Adipose tissue (tissue), 3 donors: ENCODE data around the gene SSNA1. TPM values are rescaled to one million over a fixed set of nuclear protein-coding genes. Genes with fewer than 3 reads are reported as not detected.

Experiments
- H3K27ac ChIP-seq: one replicate; pipeline ENCODE4 v1.5.1; 2013; ENCODE audit warnings: low read depth, low read length
- WGBS, 3 donors: extraction: QIAGEN DNeasy Blood & Tissue Kit; methylation state at CpG; one replicate each; pipeline ENCODE4 v1.1.7; 2013; 5-methylcytosine and 5-hydroxymethylcytosine counted together
- polyA plus RNA-seq, 3 donors: library from polyadenylated mRNA; stranded (reverse); fragments of 200-250 nt; gene quantifications; one replicate each; pipeline ENCODE4 v1.2.3, GENCODE V29; 2013
- donor health status: healthy with polysubstance abuse.
- donor health status: Bipolar disorder and iron deficiency.
- donor health status: healthy.

Gene SSNA1
- polyA plus RNA-seq, 3 donors, result 70.9 to 103 (median 98.2) TPM

GRCh38 chr9:137206602-137207001, 18.1 kb downstream of the SSNA1 start:
- H3K27ac ChIP-seq, result no peak overlapping the region
- 43 to 86% (median 81%) methylated on average over 7 of the region's 7 CpGs for WGBS, 3 donors

DNA sequence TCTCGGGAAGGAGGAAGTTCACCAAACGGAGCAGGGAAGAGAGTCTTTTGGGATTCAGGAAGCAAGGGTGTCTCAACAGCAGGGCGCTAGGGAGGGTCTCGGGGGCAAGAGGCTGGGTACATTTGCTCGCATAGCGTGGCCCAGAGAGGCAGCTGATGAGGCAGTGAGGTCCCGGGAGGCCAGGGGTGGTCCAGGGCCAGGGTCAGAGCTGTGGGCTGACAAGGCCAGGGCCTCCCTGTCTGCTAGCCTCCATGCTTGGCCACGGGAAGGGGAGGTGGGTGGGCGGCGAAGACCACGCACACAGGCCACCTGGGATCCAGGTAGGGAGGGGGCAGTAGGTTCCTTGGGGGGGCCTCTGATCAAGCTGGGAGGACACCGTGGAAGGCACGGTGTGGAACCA, 23.1 kb downstream of the SSNA1 start:
- WGBS, 3 donors, result 77 to 84% (median 83%) methylated on average over 13 of the region's 13 CpGs
- H3K27ac ChIP-seq, result no peak overlapping the region

DNA sequence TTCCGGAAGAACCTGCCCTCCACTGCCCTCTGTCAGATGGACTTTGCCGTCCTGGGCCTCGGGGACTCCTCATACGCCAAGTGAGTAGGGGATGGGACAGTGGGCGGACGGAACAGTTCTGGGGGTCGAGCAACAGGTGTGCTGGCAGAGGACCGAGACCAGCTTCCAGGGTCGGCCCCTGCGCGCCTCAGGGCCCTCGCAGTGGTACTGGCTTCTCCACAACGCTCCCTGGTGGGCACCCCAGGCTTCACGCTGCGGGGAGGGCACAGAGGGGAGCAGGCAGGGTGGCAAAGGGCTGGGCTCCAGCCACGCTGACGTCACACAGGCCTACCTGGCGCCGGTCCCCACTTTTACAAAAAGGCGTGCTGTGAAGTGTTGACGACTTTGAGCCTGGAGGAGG, 24.0 kb downstream of the SSNA1 start:
- 85 to 86% (median 86%) methylated on average over 21 of the region's 21 CpGs for WGBS, 3 donors
- no peak overlapping the region for H3K27ac ChIP-seq

- WGBS, 3 donors, result 85 to 89% (median 88%) methylated on average over 42 to 49 of the region's 49 CpGs
Measured at GRCh38 chr9:137213160-137214060, 24.9 kb downstream of the SSNA1 start.

GRCh38 chr9:137214620-137215019, 26.1 kb downstream of the SSNA1 start:
- H3K27ac ChIP-seq, result no peak overlapping the region
- WGBS, 3 donors, result 93 to 95% (median 94%) methylated on average over 17 to 19 of the region's 19 CpGs

More at GRCh38 chr9:137213160-137214060, 24.9 kb downstream of the SSNA1 start:
- no peak overlapping the region for H3K27ac ChIP-seq

GRCh38 chr9:137215196-137215986, 26.9 kb downstream of the SSNA1 start:
- no peak overlapping the region for H3K27ac ChIP-seq
- WGBS, 3 donors, result 93 to 96% (median 93%) methylated on average over 21 to 22 of the region's 22 CpGs

- no peak overlapping the region for H3K27ac ChIP-seq
- 91 to 95% (median 92%) methylated on average over 25 to 30 of the region's 30 CpGs for WGBS, 3 donors
Measured at GRCh38 chr9:137216188-137216965, 27.9 kb downstream of the SSNA1 start.

- H3K27ac ChIP-seq, result no peak overlapping the region
- WGBS, 3 donors, result 48 to 56% (median 54%) methylated on average over 36 of the region's 36 CpGs
Measured at GRCh38 chr9:137217276-137218211, 29.1 kb downstream of the SSNA1 start.

DNA sequence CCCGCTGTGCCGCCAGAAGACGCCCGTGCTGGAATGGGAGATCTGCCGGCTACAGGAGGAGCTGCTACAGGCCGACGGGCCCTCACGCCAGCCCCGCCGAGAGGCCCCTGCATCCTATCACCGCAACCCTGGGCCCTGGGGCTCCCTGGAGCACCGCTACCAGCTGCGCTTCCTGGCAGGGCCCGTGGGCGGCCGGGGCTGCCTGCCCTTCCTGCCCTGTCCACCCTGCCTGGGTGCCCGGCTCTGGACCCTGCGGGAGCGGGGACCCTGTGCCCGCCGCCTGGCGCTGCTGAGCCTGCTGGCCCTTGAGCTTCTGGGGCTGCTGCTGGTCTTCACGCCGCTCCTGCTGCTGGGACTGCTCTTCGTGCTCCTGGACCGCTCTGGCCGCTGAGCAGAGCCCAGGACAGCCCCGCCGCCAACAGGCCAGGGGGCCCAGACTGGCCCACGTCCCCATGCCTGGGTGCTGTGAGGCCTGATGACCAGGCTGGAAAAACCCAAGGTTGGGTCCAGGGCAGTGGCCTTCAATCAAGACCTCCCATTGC, 29.8 kb downstream of the SSNA1 start:
- WGBS, 3 donors, result 80 to 89% (median 80%) methylated on average over 27 to 30 of the region's 30 CpGs
- H3K27ac ChIP-seq, result no peak overlapping the region

DNA sequence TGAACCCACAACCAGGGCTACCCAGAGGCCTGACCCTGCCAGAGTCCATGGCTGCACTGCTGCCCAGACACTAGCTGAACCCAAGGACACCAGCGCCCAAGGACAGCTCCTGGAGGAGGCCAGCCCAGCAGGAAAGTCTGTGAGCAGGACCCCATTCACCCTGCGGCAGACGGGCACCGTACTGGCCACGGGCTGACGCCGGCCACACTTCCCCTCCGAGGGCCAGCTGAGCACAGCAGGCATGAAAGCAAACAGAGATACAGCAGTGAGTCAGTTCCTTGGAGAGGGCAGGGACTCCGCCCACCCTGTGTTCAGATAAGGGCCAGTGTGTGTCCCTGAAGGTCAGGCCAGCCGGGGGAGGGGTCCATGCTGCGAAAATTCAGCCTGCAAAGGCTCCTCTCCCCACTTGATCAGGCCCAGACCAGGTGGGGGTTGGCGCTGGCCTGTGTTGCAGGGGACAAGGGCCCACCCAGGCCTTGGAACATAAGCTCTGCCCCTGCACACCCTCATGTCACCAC, 30.3 kb downstream of the SSNA1 start:
- 41 to 70% (median 63%) methylated on average over 12 of the region's 12 CpGs for WGBS, 3 donors

GRCh38 chr9:137219757-137220316, 31.4 kb downstream of the SSNA1 start:
- H3K27ac ChIP-seq, result no peak overlapping the region
- 91% methylated on average over 10 of the region's 10 CpGs for WGBS, 3 donors

More for the DNA sequence above, 30.3 kb downstream of the SSNA1 start:
- no peak overlapping the region for H3K27ac ChIP-seq

GRCh38 chr9:137220317-137221094, 32.0 kb downstream of the SSNA1 start:
- WGBS, 3 donors, result 88 to 93% (median 92%) methylated on average over 50 to 52 of the region's 52 CpGs
- no peak overlapping the region for H3K27ac ChIP-seq

GRCh38 chr9:137221095-137221505, 32.6 kb downstream of the SSNA1 start:
- 79 to 84% (median 84%) methylated on average over 11 to 14 of the region's 14 CpGs for WGBS, 3 donors
- H3K27ac ChIP-seq, result no peak overlapping the region

DNA sequence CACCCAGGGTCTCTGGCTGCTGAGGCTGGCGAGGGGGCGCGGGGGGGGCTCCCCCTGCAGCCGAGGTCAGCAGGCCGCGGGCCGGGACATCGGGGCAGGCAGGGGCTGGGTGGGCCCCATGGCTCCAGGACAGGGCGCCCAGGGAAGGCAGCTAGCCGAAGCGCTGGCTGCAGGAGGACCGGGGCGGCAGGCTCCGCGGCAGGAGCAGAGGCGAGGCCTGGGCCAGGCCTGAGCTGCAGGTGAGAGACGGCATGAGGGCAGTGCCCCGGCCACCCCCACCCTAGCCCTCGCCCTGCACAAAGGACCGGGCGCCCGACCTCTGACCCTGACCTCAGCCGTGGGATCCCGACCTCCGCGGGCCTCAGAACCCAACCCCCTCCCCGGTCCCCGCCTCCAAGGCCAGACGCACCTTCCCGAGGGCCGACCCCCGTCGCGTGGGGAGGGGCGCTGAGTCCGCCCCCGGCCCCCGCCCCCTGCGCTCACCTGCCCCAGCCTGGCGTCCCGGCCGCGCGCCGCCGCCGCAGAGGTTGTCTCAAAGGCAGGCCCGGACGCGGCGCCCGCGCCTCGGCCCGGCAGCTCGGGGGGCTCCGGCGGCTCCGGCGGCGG, 33.1 kb downstream of the SSNA1 start:
- H3K27ac ChIP-seq, result no peak overlapping the region
- WGBS, 3 donors, result 2 to 13% (median 11%) methylated on average over 34 to 61 of the region's 61 CpGs

- 5% methylated on average over 53 to 88 of the region's 88 CpGs for WGBS, 3 donors
- no peak within 1 kb of the TSS for H3K27ac ChIP-seq
Measured at GRCh38 chr9:137222190-137223077, 34.0 kb downstream of the SSNA1 start, which contains the start of gene RNF208. TSS of gene RNF208 (minus strand) at chr9:137222240. CDS start at chr9:137221212, 1,028 bp downstream.
